GM18502 (cell line): ENCODE measurements around the gene PEX7.
"Not testable (repeated sequence)": the region's sequence is repeated elsewhere in the genome, so short reads cannot be mapped to it uniquely, and the experiment has no call there.

ENCODE experiments used
- ATAC-seq: cut with Tn5 transposase; IDR thresholded peaks from one replicate; pipeline ENCODE4 v1.9.1; 2021; ENCODE audit warnings: mild to moderate bottlenecking; ENCODE audit not compliant: unreplicated experiment, poor library complexity

PEX7 gene

GRCh38 chr6:136932599-136932998 is 110.2 kb downstream of the PEX7 start:
- no peak for ATAC-seq

DNA sequence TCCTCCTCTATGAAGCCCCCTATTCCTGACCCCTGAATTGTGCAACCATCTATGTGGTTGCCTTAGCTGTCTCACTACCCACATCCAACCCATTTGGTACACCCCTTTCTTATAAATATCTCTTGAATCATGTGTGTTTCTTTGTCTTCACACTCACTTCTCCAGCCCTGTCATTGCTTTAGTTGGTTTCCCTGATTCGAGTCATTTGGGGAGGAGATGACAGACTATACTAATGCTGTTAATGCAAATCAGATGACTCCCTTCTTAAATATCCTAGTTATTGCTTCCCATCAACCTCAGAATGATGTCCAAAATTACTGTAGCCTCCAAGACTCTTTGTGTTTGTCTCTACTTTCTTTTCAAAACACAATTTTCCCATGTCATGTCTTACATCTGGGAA is 122.7 kb downstream of the PEX7 start:
- ATAC-seq: no peak

DNA sequence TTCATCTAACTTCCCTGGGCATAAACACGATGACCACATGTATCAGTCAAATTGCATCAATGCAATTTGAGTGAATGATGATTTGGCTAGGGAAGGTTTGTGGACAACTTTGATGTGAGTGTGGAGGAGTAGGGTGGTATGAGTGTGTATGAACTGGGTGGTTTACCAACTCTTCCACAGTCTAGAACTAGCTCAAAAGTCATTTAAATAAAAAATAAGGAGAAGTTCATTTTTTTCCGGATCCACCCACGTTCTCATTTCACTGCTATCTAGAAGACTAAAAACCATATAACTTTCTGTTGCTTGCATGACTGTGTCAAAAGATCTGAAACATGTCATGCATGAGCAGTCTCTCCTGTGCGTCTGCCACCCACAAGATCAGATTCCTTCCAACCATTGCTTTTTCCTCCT is 123.3 kb downstream of the PEX7 start:
- ATAC-seq: no peak

- no peak for ATAC-seq
These were observed 124.6 kb downstream of the PEX7 start for GRCh38 chr6:136947037-136947436.

DNA sequence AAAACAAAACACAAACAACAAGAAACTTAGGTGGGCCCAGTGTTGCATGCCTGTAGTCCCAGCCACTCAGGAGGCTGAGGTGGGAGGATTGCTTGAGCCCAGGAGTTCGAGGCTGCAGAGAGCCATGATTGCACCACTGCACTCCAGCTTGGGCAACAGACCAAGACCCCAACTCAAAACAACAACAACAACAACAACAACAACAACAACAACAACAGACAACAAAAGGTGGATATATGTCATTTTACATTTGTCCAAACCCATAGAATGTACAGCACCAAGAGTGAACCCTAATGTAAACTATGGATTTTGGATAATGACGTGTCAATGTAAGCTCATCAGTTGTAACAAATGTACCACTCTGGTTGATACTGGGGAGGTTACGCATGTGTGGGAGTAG is 127.6 kb downstream of the PEX7 start:
- not testable (repeated sequence) for ATAC-seq

GRCh38 chr6:136950436-136951126 is 128.2 kb downstream of the PEX7 start:
- ATAC-seq: no peak

DNA sequence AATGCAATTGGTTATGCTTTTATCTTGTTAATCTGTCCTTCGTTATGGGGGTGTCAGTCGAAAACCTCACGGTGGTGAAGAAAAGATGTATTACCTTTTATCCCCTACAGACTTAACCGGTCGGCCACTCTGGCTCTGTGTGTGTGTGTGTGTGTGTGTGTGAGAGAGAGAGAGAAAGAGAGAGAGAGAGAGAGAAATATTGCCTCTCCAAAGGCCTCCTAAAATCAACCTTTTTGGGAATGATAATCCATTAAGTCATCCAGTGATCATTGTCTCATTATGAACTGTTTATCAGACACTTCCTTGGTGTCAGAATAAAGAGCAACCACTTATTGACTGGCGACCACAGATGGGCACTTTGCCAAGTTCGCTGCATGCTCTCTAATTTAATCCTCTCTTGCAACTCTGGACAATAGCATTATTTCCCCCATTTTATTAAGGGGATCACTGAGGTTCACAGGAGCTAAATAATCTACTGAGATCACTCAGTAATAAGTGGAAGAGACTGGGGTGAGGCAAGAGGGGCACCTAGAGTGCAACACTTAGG is 130.4 kb downstream of the PEX7 start:
- ATAC-seq: no peak

- ATAC-seq: no peak
These were observed 132.7 kb downstream of the PEX7 start for GRCh38 chr6:136955123-136955522.

- no peak for ATAC-seq
These were observed 134.5 kb downstream of the PEX7 start for GRCh38 chr6:136956590-136957544.

DNA sequence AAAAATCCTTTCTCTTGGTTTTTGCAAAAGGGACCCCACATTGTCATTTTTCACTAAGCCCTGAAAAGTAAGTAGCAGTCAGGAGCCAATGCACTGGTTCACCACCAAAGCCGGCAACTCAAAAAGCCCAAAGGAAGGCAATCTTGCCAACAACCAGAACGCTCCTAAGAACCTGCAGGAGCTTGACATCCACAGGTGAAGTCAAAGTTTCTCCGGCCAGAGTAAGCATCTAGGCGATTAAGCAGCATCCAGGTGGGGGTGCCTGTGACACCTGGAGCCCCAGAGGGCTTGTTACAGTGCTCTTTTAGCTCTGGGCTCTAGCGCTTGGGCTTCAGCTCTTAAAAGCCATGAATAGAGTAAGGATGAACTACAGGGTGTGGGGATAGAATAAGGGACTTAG is 135.8 kb downstream of the PEX7 start:
- ATAC-seq: no peak

- ATAC-seq: no peak
These were observed 137.1 kb downstream of the PEX7 start for GRCh38 chr6:136959471-136959891.

DNA sequence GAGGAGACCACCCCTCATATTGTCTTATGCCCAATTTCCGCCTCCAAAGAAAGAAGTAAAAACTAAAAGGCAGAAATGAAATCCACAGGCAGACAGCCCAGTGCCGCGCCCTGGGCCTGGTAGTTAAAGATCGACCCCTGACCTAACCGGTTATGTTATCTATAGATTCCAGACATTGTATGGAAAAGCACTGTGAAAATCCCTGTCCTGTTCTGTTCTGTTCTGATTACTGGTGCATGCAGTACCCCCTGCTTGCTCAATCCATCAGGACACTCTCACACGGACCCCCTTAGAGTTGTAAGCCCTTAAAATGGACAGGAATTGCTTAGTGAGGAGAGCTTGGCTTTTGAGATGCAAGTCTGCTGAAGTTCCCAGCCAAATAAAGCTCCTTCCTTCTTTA is 137.5 kb downstream of the PEX7 start:
- ATAC-seq: not testable (repeated sequence)

DNA sequence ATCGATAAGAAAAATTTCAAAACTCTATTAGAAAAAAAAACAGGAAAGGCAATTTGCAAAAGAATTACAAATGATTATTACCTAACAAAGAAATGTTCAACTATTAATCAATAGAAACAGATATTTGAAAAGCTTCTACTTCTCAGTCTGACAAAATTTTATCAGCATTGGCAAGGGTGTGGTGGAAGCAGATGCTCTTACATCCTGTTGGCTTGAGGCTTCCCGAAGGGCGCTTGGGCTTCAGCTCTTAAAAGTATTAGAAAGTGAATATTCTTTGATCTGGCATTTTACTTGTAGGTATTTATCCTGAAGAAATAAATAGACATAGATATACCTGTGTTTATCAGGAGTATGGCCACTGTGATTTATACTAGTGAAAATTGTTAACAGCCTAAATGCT is 138.4 kb downstream of the PEX7 start:
- no peak for ATAC-seq

GRCh38 chr6:136961848-136962247 is 139.5 kb downstream of the PEX7 start:
- ATAC-seq: no peak

DNA sequence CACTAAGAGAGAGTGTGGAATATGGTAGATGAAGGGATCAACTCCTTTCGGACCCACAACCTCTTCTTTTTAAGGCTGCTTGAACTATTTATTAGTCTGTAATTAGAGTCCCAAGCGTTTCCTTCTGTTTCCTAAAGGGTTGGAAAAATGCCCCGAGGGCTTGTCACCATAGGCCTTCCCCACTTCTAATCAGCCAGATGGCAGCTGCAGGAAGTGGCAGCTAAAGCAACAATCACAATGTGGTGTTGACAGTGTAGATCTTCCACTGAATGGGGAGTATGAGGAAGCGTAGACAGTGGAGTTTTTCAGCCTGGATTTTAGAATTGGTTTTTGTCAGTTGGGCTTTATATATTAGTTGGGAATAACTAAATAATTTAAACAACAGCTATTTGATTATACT is 140.3 kb downstream of the PEX7 start:
- no peak for ATAC-seq

DNA sequence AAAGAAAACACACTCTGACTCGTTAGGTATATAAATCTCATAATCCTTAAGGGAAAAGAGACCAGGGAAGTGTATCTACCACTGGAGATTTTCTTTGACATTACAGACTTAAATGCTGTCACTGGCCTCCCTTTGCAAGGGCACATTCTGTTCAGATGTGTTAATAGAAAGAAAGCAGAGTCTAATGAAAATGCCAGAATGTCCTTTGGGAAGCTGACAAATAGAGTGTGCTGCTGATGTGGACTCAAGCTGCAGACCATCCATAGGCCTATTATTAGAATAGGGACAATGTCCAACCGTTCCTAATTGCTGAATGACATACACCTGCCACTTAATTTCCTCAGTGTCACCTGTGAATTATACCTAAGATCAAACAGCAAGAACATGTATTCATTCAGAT is 140.9 kb downstream of the PEX7 start:
- ATAC-seq: no peak
